ENCODE data around the gene ATXN1.

DNA sequence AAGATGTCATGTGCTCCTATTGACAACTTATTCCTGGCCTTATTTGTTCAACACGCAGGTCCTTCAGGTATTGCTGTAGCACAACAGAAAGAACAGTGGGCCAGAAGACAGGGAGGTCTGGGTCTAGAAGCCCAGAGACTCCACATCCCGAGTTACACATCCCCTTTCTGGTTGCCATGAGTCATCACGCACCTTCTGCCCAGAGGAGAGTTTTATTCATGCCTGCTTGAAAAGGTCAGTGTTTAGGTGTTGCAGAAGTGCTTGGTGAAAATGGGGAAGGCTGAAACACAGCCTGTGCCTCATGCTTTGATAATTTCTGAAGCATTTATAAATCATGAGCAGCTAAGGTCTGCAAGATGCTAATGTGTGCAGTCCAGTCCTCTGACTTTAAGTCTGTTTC is 266.5 kb downstream of the ATXN1 start:
- no peak for TF ChIP-seq POLR2A (IDR thresholded peaks at IDR 0.05; ENCODE audit: low read length)
- no peak for TF ChIP-seq GATA1 (IDR thresholded peaks at IDR 0.05; ENCODE audit: low read depth, low read length)
